ENCODE results near the gene RFNG.

- TF ChIP-seq CTCF (IDR thresholded peaks at IDR 0.05) (no peak), POLR2A (IDR thresholded peaks at IDR 0.05) (no peak), EP300 (IDR thresholded peaks at IDR 0.05) (no peak)
Observed at GRCh38 chr17:82081966-82082365, 30.4 kb upstream of the RFNG start.
